Measurements from ENCODE around the gene PTH1R. TPM values are rescaled to one million over a fixed set of nuclear protein-coding genes. Genes with fewer than 3 reads are reported as not detected.

The PTH1R gene
- total RNA-seq, 1 experiment from 2014 or later = 0.32 TPM

GRCh38 chr3:46838301-46838700, 39.2 kb upstream of the PTH1R start:
- H3K27me3 ChIP-seq (ENCODE audit: insufficient read depth, low read length) = no peaks in the 10 kb centered on the region
- no TSS peak for BruUV-seq (replicated peaks)
- no peak overlapping the region for H3K9ac ChIP-seq (ENCODE audit: low read length)
- no peaks in the 10 kb centered on the region for H4K20me1 ChIP-seq (ENCODE audit: insufficient read depth)
- no peaks in the 10 kb centered on the region for H3K9me2 ChIP-seq (ENCODE audit: insufficient read depth)
- RAD21 ChIA-PET (ENCODE audit: low non-redundant PET in 1 of 2, low total read pairs in 2 of 2, uncharacterized antibody in 2 of 2, unreplicated experiment in 2 of 2) = interaction anchor here in 1 of 2 experiments (0.6 kb wide), 1 partner anchor 76 kb away, joined by 3 read pairs; no protein-coding TSS in a partner anchor
- ATAC-seq = no peak
- CTCF ChIA-PET = no interaction called here
- no peaks in the 10 kb centered on the region for H3K4me1 ChIP-seq (ENCODE audit: control insufficient read depth in 1 of 2, insufficient read depth in 2 of 2, low read length in 2 of 2)
- TF ChIP-seq EGR1 (IDR thresholded peaks at IDR 0.05; ENCODE audit: low read depth) (no peak), POLR2A (IDR thresholded peaks at IDR 0.05; ENCODE audit: borderline replicate concordance, extremely low read depth, insufficient read depth, insufficient read length) (no peak), EZH2phosphoT487 (IDR thresholded peaks at IDR 0.05; ENCODE audit: borderline replicate concordance) (no peak), ATF3 (IDR thresholded peaks at IDR 0.05) (no peak), JUND (IDR thresholded peaks at IDR 0.05) (no peak), SP1 (IDR thresholded peaks at IDR 0.05; ENCODE audit: low read depth) (no peak)
- no peak overlapping the region for H2AFZ ChIP-seq (ENCODE audit: low read depth, low read length, poor library complexity, severe bottlenecking)
- POLR2A ChIA-PET = no interaction called here
- no peaks in the 10 kb centered on the region for H3K36me3 ChIP-seq (ENCODE audit: control insufficient read depth in 1 of 2, insufficient read depth in 2 of 2, low read length in 2 of 2)
- no peaks in the 10 kb centered on the region for H3K79me2 ChIP-seq (ENCODE audit: insufficient read depth, low read length)
- no peak overlapping the region for H3K27ac ChIP-seq (ENCODE audit: low read depth, low read length)
- DNase-seq (ENCODE audit: low read depth, low spot score) = no peak
- peaks cover 21 to 26% of the 10 kb centered on the region in 2 experiments; a peak in 3 of 4 replicates for H3K9me3 ChIP-seq (ENCODE audit: control insufficient read depth in 1 of 2, insufficient read depth in 1 of 2, low read depth in 1 of 2, low read length in 2 of 2)
- intact Hi-C loops (cut with micrococcal nuclease) = no loop called here
- H3K4me3 ChIP-seq (replicated peaks in 1 of 2; ENCODE audit: low read depth in 1 of 2, low read length in 2 of 2) = no peak overlapping the region
- H3K4me2 ChIP-seq (ENCODE audit: low read length) = no peak overlapping the region

GRCh38 chr3:46840491-46840890, 37.0 kb upstream of the PTH1R start:
- Histone ChIP-seq H3K79me2 (ENCODE audit: insufficient read depth, low read length) (no peaks in the 10 kb centered on the region), H3K27me3 (ENCODE audit: insufficient read depth, low read length) (no peaks in the 10 kb centered on the region), H3K4me2 (ENCODE audit: low read length) (no peak overlapping the region), H3K9ac (ENCODE audit: low read length) (no peak overlapping the region), H3K36me3 (ENCODE audit: control insufficient read depth in 1 of 2, insufficient read depth in 2 of 2, low read length in 2 of 2) (no peaks in the 10 kb centered on the region), H3K9me3 (ENCODE audit: control insufficient read depth in 1 of 2, insufficient read depth in 1 of 2, low read depth in 1 of 2, low read length in 2 of 2) (peaks cover 21 to 26% of the 10 kb centered on the region in 2 experiments; a peak in 3 of 4 replicates), H3K27ac (ENCODE audit: low read depth, low read length) (no peak overlapping the region), H3K9me2 (ENCODE audit: insufficient read depth) (no peaks in the 10 kb centered on the region), H2AFZ (ENCODE audit: low read depth, low read length, poor library complexity, severe bottlenecking) (no peak overlapping the region), H3K4me3 (replicated peaks in 1 of 2; ENCODE audit: low read depth in 1 of 2, low read length in 2 of 2) (no peak overlapping the region), H4K20me1 (ENCODE audit: insufficient read depth) (no peaks in the 10 kb centered on the region), H3K4me1 (ENCODE audit: control insufficient read depth in 1 of 2, insufficient read depth in 2 of 2, low read length in 2 of 2) (no peaks in the 10 kb centered on the region)
- intact Hi-C loops (cut with micrococcal nuclease) = no loop called here
- ChIA-PET CTCF (no interaction called here), RAD21 (ENCODE audit: low non-redundant PET in 1 of 2, low total read pairs in 2 of 2, uncharacterized antibody in 2 of 2, unreplicated experiment in 2 of 2) (no interaction called here), POLR2A (no interaction called here)
- no peak for ATAC-seq
- no TSS peak for BruUV-seq (replicated peaks)
- no peak for DNase-seq (ENCODE audit: low read depth, low spot score)
- TF ChIP-seq CBX3 (IDR thresholded peaks at IDR 0.05; ENCODE audit: low read depth) (peak; percentile 84; the same call in 1 of the 2 replicates), SRF (IDR thresholded peaks at IDR 0.05; ENCODE audit: low read depth) (no peak), POLR2AphosphoS5 (IDR thresholded peaks at IDR 0.05; ENCODE audit: low read depth, low read length) (no peak), EZH2phosphoT487 (IDR thresholded peaks at IDR 0.05; ENCODE audit: borderline replicate concordance) (no peak)

All from HCT116 (cell line).